Neural crest cell (in vitro differentiated cells): Measurements from ENCODE around the gene OLFM4. TPM values are rescaled to one million over a fixed set of nuclear protein-coding genes. Genes with fewer than 3 reads are reported as not detected.

Experiments used
- DNase-seq: peaks from one replicate; pipeline ENCODE4 v3.0.0; 2021; ENCODE audit warnings: low read depth, mixed read lengths, low spot score
- H3K27ac Mint-ChIP-seq: one replicate; pipeline ENCODE4 v1.8.0; 2021; ENCODE audit warnings: mild to moderate bottlenecking, mixed read lengths; ENCODE audit not compliant: unreplicated experiment
- H3K27me3 Mint-ChIP-seq: 2 replicates; pipeline ENCODE4 v1.8.0; 2021; ENCODE audit warnings: low read depth, mild to moderate bottlenecking, mixed read lengths
- H3K36me3 Mint-ChIP-seq: 2 replicates; pipeline ENCODE4 v1.8.0; 2021; ENCODE audit warnings: low read depth, mild to moderate bottlenecking, mixed read lengths
- H3K4me1 Mint-ChIP-seq: 2 replicates; pipeline ENCODE4 v1.8.0; 2021; ENCODE audit warnings: mixed read lengths
- H3K4me3 Mint-ChIP-seq: one replicate; pipeline ENCODE4 v1.8.0; 2021; ENCODE audit warnings: mild to moderate bottlenecking, mixed read lengths
- H3K9me3 Mint-ChIP-seq: 2 replicates; pipeline ENCODE4 v1.8.0; 2021; ENCODE audit warnings: mixed read lengths
- CTCF ChIP-seq: fragments of 200-600 bp; sonication (generic); conservative IDR thresholded peaks from 2 replicates; pipeline ENCODE4 v1.5.0; 2021; ENCODE audit warnings: antibody characterized with exemption, mild to moderate bottlenecking
- total RNA-seq: library from RNA; stranded (reverse); gene quantifications from 2 replicates; pipeline ENCODE4 v1.2.1, GENCODE V29; 2021

Gene OLFM4
- total RNA-seq, 1 donor from 2014 or later, result not detected

DNA sequence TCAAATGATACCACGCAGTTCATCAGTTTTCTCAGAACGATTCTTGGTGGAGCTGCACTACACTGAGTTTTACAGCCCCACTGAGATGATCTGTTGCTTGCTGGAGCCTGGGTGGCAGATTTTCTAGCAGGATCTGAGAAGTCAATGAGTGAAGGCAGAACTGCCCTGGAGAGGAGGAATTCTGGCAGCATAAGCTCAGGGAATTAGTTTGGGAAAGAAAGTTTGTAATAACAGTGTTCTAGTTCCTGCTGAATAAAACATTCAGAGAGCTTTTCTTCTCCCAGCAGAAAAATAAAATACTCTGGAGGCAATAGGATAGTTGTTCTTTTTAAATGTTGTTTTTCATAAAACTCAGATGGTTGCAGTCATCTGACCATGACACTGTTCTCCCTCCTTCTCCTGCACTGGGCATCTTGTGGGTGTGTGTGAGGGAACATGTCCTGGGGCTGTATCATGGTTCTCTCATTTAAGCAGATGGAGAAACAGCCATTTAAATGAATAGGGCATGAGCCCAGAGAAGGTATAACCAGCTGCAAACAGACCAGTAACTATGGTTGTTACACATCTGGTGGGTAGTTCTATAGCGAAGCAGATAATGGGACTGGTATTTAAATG lies 29.6 kb downstream of the OLFM4 start:
- Mint-ChIP-seq H3K4me1 (no peaks in the 10 kb centered on the region), H3K4me3 (no peak overlapping the region), H3K27ac (no peak overlapping the region), H3K36me3 (no peaks in the 10 kb centered on the region), H3K27me3 (no peaks in the 10 kb centered on the region), H3K9me3 (no peaks in the 10 kb centered on the region)
- DNase-seq, result no peak
- TF ChIP-seq CTCF, result no peak

GRCh38 chr13:53060840-53061490 lies 32.4 kb downstream of the OLFM4 start:
- Mint-ChIP-seq H3K4me3 (no peak overlapping the region), H3K27ac (peak overlapping the region; percentile 24), H3K4me1 (no peaks in the 10 kb centered on the region), H3K36me3 (no peaks in the 10 kb centered on the region), H3K9me3 (no peaks in the 10 kb centered on the region), H3K27me3 (no peaks in the 10 kb centered on the region)
- DNase-seq, result no peak
- TF ChIP-seq CTCF, result no peak

GRCh38 chr13:53064731-53065130 lies 36.1 kb downstream of the OLFM4 start:
- DNase-seq, result no peak

DNA sequence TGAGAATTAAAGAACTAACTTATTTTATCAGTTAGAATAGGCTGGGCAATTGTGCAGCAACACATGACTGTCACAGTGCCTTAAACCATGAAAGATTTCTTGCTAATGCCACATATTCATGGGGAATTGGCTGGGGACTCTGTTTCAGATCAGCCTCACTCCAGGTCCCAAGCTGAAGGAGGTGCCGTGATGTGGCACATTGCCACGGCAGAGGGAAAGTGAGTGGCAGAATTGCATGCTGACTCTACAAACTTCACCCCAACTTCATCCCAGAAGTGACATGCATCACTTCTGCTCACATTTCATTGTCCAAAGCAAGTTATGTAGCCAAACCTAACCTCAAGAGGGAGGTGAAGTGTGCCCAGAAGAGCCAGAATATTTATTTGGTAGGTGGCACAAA lies 37.8 kb downstream of the OLFM4 start:
- H3K4me3 Mint-ChIP-seq, result no peak overlapping the region
- no peak overlapping the region for H3K27ac Mint-ChIP-seq
- TF ChIP-seq CTCF, result no peak
- H3K27me3 Mint-ChIP-seq, result no peaks in the 10 kb centered on the region
- no peak for DNase-seq
- H3K36me3 Mint-ChIP-seq, result no peaks in the 10 kb centered on the region
- H3K9me3 Mint-ChIP-seq, result no peaks in the 10 kb centered on the region
- H3K4me1 Mint-ChIP-seq, result peaks cover 20% of the 10 kb centered on the region

More at GRCh38 chr13:53064731-53065130, 36.1 kb downstream of the OLFM4 start:
- H3K27ac Mint-ChIP-seq, result no peak overlapping the region
- H3K36me3 Mint-ChIP-seq, result no peaks in the 10 kb centered on the region
- H3K4me1 Mint-ChIP-seq, result peaks cover 18% of the 10 kb centered on the region
- H3K9me3 Mint-ChIP-seq, result no peaks in the 10 kb centered on the region
- no peak for TF ChIP-seq CTCF
- H3K27me3 Mint-ChIP-seq, result no peaks in the 10 kb centered on the region
- no peak overlapping the region for H3K4me3 Mint-ChIP-seq

DNA sequence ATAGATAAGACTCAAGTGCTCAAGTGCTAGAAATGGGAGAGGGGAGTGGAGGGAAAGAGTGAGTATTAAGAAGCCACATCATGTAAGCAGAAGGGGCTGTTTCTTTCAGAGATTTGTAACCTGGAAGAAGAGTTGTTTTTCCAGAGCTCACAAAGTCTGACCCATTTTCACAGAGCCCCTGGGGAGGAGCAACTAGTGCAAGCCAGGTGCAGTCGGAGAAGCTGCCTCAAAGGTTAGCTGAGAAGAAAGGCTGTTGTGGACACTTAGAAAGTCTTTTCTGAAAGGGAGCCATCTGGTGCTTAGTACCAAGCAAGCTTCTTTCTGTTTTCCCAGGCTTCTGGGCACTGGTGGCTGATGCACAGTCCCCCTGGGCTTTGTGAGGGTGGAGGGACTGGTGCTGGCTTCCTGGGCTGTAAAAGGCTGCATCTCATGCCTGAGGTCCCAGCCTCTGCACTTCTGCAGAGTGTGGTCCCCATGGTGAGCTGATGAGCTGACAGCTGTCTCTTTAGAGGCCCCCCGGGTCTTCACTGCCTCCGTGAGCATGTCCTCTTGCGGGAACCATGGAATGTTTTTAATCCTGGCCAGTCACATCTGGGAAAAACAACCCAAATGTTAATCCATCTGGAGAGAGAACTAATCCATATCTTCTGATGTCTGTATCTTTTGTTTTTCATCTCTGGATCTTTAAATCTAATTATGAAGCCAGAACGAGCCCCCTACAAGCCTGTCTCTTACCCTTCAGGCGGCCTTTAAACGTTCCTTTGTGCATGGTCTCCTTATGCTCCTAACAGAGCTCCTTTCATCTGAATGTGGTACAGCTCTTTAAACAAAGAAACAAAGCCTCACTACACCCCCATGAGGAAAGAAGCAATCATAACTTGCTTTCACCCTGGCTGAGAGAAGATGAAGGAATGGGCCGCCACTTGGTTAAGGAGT lies 40.2 kb downstream of the OLFM4 start:
- Mint-ChIP-seq H3K27me3 (no peaks in the 10 kb centered on the region), H3K4me3 (peak overlapping the region; percentile 44), H3K36me3 (no peaks in the 10 kb centered on the region), H3K4me1 (peaks cover 26% of the 10 kb centered on the region), H3K9me3 (no peaks in the 10 kb centered on the region), H3K27ac (peak overlapping the region; percentile 95)
- TF ChIP-seq CTCF, result peak; percentile 21
- DNase-seq, result no peak
